HG02938 (cell line): ENCODE data around the gene F2RL2.
"Not testable (repeated sequence)": the region's sequence is repeated elsewhere in the genome, so short reads cannot be mapped to it uniquely, and the experiment has no call there.

Experiments
- ATAC-seq: cut with Tn5 transposase; IDR thresholded peaks from one replicate; pipeline ENCODE4 v1.9.1; 2021; ENCODE audit warnings: mild to moderate bottlenecking, moderate library complexity; ENCODE audit not compliant: unreplicated experiment

F2RL2 gene

GRCh38 chr5:76625087-76625815 is 2.0 kb upstream of the F2RL2 start:
- ATAC-seq: no peak

DNA sequence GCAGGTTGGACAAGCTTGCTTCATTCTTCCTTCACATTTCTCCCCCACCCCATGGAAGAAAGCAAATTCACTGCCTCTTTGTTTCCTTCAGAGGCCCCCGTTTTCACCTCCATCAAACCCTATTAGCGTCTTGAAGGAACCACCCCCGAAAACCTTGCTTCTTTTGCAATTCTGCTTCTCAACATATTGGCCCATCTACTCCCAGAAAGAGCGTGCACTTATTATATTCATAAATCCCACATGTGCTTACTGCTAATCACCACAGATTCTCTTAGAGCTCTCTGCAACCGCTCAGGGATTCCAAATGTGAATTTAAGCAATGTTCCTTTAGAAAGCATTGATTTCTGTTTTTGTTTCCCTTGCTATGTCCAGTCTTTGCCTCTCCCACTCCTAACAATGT is 1.1 kb downstream of the F2RL2 start:
- ATAC-seq: no peak

DNA sequence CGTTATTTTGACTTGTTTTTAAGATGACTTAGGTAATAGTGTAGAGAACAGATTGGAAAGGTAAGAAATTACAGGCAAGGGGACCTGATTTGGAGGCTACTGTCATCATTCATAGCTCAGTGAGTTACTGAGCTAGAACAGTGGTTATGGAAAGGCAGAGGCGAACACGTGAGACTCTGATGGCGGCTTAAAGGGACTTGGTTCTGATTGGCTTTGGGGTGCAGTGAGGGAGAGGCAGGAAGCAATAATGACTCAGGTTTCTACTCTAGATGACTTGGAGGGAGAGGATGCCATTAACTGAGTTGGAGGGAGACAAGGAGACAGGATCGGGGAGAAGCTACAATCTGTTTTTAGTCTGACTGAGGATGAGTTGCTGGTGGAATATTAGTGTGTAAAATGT is 3.0 kb downstream of the F2RL2 start:
- ATAC-seq: no peak

GRCh38 chr5:76617675-76618074 is 5.5 kb downstream of the F2RL2 start:
- ATAC-seq: no peak

GRCh38 chr5:76617229-76617628 is 6.0 kb downstream of the F2RL2 start:
- no peak for ATAC-seq

DNA sequence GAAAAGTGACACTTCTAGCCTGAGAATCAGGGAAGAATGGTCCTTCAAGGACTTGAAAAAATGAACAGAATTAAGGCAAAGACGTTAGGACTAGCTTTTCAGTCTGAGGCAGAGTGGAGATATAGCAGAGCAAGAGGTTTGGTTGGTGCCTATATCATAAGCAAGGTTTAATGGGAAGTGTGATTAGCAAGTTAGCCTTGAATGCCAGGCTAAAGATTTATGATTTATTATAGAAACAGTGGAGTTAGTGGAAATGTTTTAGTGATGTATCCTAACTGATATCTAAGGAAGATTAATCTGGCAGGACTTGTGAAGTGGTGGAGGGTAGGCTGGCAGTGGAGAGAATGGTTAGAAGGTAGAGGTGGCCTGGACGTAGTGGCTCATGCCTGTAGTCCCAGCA is 7.0 kb downstream of the F2RL2 start:
- ATAC-seq: no peak

DNA sequence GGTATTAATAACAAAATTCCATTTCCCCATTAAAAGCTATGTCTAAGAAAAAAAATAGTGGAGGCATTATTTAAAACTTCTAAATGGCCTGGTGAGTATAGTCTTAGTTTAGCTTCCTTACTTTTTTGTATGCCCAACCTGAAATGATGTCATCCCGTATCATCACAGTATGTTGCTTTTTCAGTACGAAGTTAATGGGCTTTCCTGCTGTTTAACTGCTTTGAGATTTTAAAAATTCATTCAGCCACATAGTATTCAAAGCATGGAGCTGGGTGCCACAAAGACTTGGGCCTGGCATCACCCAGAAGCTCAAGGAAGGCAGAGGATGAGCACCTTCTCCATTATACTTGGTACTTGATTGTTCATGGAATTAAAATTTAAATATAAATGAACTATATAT is 7.4 kb downstream of the F2RL2 start:
- no peak for ATAC-seq

DNA sequence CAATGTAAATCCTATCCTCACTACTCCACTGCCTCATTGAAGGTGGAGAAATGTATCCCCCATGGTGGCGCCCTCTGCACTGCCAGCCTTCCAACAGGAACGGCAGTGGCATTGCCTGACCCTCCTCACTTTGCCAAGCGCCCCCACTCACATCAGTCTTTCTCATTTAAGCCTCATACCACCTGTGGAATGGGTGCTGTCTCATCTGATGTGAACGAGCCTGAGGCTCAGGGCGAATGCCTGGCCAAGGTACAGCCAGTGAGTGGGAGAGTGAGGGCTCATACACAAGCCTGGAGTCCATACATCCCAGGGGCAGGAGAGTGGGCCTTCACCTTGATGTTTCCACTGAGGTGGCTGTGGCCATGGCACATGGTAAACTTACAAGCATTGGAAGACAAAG is 10.3 kb downstream of the F2RL2 start:
- ATAC-seq: no peak

GRCh38 chr5:76610196-76610595 is 13.0 kb downstream of the F2RL2 start:
- ATAC-seq: no peak

DNA sequence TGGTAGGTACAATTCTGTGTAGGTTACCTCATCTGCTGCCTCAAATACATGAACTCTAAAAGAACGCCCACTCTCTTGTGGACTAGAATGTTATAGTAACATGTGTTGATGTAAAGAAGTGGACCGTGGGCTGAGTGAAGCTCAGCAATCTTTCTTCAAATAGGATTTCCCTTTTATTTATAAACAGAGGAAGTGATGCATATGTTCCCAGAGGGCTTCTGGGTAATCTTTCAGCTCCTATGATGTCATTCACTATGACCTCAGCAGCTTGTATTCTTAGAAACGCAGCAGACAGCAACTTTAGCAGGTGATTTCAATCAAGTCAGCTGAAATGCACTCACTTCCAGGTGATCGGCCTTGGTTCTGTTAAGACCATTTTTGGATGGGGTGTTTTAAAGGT is 14.4 kb downstream of the F2RL2 start:
- ATAC-seq: no peak

GRCh38 chr5:76607353-76607871 is 15.8 kb downstream of the F2RL2 start:
- ATAC-seq: no peak

DNA sequence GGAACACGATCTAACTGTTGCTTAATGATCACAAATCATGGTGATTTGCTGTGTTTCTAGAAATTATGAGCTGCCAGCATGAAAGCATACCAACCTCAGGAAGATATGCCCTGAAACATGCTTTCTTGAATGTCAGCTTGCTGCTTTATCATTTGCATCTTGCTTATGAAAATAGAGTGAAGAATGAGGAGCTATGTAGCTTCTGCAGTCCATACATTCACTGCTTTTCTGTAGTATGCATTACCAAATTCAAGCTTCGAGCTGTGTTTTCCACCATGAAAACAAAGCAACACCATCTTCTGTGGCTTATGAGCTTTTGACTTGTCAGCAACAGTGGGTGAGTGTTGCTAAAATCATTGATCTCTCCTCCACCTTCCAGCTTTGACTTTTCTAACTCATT is 16.5 kb downstream of the F2RL2 start:
- ATAC-seq: no peak

- ATAC-seq: no peak
These were observed 18.4 kb downstream of the F2RL2 start for GRCh38 chr5:76604838-76605237.

DNA sequence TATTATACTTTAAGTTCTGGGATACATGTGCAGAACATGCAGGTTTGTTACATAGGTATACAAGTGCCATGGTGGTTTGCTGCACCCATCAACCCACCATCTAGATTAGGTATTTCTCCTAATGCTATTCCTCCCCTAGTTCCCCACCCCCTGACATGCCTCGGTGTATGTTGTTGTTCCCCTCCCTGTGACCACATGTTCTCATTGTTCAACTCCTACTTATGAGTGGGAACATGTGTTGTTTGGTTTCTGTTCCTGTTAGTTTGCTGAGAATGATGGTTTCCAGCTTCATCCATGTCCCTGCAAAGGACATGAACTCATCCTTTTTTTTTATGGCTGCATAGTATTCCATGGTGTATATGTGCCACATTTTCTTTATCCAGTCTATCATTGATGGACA is 19.2 kb downstream of the F2RL2 start:
- ATAC-seq: not testable (repeated sequence)

DNA sequence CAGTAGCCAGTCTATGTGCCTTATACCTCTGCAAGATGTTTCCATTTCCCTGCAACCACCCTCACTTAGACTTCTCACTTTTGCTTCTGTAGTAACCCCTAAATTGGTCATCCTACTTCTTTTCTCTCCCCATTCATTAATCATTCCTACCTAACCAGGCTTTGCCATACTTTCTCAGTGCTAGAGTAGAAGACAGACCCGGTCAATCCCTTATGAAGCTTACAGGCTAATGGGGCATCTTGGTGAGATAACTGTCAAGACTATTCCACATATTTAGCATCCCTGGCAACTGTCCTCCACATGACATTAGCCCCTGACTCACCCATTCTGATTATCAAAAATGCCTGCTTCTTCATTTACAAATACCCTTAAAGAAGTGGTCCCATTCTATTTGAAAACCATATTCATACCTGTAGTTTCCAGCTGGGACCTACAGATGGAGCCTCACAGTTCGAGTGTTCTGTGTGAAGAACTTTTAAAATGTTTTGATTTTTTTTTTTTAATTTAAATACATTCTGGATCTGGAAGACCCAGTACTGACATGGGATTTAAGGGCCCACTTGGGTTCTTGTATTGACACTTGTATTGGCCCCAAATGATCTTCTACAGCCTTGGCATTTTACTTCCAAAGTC is 21.0 kb downstream of the F2RL2 start:
- no peak for ATAC-seq

- ATAC-seq: no peak
These were observed 21.7 kb downstream of the F2RL2 start for GRCh38 chr5:76601470-76601869.

GRCh38 chr5:76600716-76601115 is 22.5 kb downstream of the F2RL2 start:
- no peak for ATAC-seq

DNA sequence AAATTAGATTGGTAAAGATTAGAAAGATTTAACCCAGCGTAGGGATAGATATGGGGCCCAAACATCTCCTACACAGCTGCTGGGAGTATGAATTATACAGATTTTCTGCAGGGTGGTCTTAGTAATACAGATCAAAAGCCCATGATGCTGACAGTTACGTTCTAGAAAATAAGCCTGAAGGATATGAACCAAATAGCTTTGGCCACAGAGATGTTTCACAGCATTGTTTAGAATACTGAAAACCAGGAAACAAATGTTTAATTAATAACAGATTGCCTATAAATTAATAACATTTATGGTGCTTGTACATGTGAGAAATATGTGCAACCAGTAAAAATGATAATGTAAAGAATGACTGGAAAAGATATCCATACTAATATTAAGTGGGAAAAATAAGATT is 24.7 kb downstream of the F2RL2 start:
- no peak for ATAC-seq

DNA sequence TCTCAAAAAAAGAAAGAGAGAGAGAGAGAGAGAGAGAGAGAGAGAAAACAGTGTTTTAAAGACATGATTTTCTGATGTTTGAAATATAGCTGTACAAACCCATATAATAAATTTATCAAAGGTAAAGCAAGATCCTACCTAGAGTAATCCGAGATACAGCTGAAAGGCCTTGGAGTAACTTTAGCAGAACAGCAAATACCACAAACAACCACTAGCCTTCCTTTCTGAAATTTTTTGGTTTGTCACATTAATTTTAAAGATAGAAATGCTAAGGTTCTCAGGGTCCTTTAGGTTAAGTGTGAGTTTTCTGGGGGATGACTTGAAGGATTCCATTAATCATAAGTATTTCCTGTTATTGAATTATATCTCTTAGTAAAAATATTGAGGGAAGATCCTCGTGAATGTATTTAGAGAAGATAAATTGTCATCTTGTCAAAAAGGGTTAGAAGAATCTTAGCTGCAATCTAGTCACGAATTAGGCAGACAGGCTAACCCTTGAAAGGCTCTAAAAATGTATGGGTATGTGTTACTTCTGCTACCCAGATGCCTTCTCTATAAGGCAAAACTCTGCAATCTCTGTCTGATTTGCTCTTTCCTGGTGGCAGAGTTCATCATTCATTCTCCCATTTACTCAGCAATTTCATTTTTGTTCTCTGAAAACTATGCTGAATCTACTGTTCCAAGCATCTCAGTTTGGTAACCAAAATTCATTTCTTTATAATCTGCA is 27.3 kb downstream of the F2RL2 start:
- no peak for ATAC-seq

DNA sequence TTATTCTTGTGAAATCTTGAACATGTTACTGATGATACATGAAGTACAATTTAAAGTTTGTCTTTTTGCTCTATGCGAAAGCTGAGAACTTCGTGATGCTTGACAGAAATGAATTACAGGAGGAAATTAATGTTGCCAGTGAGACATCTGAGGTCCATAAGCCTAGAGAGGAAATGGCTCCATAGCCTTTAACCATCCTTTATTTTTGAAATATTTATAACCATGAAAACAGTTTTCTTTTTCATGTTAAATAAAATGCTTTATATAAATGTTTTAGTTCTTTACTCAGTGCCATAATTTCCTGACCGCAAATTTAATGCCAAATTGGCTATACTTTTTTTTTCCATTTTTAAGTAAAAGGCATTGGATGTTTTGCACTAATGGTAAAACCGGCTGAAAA is 29.1 kb downstream of the F2RL2 start:
- ATAC-seq: no peak

DNA sequence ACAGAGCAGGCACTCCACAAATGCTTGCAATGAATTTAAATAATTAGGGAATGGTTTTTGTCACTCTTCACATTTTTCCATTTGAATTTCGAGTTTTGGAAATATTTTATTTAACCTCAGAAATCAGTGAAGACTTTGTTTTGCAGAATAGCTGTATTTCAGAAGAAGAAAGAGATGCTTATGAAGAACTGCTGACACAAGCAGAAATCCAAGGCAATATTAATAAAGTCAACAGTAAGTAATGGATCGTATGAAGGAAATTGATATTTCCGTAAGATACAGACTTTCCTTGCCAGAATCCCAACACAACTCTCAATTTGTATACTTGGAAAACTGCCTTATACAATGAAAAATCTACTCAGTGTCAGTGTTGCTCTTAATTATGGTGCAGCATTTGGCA is 30.5 kb downstream of the F2RL2 start:
- no peak for ATAC-seq

- ATAC-seq: no peak
These were observed 31.8 kb downstream of the F2RL2 start for GRCh38 chr5:76591366-76591765.
